HG03457 (cell line): ENCODE results near the gene ABHD5.

Experiments
- ATAC-seq: cut with Tn5 transposase; IDR thresholded peaks from one replicate; pipeline ENCODE4 v1.9.1; 2021; ENCODE audit warnings: moderate number of reproducible peaks; ENCODE audit not compliant: unreplicated experiment

Gene ABHD5

DNA sequence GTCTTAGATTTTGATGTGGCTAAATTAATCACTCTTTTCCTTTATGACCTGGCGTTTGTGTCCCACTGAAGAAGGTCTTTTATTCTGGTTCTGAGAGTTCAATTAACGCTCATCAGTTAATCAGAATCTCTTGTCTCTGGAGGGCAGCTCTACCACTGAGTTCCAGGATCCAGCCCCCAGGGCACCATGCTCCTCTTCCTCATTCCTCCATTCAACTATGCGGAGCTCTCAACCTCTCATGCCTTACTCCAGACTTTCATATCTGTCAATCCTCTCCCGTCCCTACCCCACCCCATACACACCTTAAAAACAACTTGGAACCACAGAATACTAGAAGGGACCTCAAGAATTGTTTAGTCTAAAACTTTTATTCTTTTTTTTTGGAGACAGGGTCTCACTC lies 4.8 kb upstream of the ABHD5 start:
- ATAC-seq = no peak

DNA sequence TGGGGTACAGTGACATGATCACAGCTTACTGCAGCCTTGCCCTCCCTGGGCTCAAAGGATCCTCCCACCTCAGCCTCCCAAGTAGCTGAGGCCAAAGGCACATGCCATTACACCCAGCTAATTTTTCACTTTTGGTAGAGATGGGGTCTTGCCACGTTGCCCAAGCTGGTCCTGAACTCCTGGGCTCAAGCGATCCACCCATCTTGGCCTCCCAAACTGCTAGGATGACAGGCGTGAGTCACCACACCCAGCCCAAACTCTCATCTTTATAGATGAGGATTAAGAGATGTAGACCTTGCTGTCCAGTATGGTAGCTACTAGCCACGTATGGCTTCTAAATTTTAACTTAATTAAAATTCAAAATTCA lies 4.4 kb upstream of the ABHD5 start:
- no peak for ATAC-seq

DNA sequence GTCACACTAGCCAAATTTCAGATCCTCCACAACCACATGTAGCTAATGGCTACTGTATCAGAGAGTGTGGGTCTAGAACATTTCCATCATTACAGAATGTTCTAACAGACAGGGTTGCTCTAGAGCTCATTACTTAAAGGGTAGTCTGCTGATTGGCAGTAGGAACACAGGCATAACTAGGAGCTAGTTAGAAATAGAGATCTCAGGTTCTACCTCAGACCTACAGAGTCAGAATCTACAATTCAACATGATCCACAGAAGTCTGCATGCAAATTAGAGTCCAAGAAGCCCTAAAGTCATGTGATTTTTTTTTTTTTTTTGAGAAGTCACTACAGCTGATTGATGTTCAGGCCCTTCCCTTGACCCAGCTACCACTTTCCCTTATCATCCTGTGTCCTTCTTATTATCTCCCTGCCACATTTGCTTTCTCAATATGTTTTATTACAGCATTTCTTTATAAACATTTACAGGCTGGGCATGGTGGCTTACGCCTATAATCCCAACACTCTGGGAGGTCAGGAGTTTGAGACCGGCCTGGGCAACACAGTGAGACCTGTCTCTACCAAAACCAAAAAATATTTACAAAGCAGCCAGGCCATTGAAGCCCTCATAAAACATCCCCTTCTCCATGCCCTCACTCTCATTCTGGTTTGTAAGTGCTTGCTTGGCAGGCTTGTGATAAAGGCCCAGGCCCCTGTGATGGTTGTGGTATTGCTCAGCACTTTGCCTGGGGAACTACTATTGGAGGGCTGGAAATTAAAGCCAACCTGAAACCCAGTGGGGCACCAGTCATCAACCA lies 3.8 kb upstream of the ABHD5 start:
- ATAC-seq = no peak

DNA sequence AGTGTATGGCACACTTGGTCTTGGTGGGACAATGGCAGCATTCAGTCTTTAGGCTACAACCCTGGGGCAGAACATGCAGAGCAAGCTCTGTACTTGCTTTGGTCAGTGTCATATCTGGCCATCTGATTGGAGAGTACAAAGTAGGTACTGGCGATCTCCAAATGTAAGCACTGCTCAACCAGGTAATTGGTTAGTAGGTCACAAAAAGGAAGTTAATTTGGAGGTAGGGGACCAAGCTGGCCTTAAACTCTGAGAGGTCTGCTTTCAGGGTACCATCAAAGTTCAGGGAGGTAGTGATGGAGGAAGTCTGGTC lies 3.3 kb upstream of the ABHD5 start:
- no peak for ATAC-seq

DNA sequence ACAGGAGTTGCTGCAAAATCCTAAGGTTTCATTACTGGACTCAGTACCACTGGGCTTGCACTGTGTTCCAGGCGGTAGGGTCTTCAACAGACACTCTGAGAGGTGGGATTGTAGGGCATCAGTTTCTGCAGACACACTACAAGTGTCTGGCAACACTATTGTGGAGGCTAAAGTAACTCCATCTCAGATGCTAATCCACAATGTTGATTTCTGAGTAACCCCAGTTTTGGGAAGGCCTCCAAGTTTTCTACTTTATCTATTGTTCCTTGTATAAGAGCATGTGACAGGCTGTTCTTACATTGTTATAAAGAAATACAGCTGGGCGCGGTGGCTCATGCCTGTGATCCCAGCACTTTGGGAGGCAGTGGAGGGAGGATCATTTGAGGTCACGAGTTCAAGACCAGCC lies 2.5 kb upstream of the ABHD5 start:
- ATAC-seq = no peak

DNA sequence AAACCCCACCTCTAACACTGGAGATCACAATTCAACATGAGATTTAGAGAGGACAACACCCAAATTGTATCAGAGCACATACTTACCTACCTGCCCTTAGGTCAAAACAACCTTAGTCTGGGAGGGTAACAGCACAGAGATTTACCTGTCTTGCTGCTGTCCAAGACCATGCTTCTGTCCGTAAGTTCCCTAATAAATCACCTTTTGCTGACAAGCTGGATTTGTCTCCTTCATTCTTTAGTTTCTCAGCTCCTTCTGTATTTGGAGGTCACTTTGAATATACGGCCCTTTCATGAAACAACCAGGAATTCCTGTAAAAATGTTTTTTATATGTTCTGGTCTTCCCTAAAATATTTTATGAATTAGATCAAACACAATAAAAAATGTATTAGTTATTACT lies 1.6 kb upstream of the ABHD5 start:
- no peak for ATAC-seq

DNA sequence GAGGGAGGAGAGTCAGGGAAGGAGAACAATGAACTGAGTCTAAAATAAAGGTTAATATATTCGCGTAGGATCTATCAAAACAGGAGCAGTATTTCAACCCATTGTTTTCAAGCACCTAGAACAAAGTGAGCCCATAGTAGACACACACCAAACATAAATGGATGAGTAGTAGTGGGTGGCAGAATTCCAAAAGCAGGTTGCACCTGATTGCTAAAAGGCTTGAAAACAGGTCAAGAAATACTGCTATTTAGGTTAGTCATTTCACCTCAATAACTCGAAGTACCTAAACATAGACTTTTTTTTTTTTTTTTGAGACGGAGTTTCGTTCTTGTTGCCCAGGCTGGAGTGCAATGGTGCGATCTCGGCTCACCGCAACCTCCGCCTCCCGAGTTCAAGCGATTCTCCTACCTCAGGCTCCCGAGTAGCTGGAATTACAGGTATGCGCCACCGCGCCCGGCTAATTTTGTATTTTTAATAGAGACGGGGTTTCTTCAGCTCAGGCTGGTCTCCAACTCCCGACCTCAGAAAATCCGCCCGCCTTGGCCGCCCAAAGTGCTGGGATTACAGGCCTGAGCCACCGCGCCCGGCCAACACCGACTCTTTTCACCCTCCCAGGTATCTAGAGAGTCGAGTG lies 855 bp upstream of the ABHD5 start:
- ATAC-seq = no peak

DNA sequence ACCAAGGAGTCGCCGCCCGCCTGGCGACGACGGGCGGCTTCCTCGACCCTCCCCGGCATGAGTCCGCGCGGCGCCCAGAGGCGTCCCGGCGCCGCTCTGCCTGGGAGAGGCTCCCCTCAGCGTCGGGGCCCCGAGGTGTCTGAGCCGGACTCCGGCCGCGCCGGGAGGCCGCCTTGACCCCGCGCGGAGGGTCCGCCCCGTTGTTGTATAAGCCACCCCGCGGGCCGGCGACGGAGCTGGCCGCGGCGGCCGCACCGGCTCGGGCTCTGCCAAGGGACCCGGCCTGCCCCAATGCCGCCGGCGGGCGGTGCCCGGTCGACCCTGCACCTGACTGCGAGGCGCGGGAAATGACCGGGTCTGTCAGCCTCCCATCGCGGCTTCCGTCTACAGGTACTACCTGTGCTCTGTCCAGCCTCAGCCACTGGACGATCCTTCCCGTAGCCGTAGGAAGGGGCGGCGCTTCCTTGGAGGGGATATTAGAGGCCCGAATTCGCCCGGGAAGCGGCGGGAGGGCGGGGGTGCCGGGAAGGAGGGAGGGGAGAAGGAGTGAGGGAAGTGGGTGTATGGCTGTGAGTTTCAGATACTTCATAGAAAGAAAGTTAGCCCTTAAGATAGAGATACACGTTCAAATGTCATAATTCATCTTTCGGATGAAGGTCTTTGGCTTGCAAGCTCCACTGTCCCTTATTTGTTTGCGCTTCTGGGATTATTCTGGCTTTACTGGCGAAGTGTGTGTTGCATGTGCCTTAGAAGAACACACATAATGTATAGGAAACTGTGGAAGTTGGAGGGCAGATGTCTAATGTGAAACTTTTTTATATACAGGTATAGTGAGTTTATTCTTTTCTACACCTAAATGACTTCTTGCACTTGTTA lies 620 bp downstream of the ABHD5 start:
- peak; percentile 15 for ATAC-seq

DNA sequence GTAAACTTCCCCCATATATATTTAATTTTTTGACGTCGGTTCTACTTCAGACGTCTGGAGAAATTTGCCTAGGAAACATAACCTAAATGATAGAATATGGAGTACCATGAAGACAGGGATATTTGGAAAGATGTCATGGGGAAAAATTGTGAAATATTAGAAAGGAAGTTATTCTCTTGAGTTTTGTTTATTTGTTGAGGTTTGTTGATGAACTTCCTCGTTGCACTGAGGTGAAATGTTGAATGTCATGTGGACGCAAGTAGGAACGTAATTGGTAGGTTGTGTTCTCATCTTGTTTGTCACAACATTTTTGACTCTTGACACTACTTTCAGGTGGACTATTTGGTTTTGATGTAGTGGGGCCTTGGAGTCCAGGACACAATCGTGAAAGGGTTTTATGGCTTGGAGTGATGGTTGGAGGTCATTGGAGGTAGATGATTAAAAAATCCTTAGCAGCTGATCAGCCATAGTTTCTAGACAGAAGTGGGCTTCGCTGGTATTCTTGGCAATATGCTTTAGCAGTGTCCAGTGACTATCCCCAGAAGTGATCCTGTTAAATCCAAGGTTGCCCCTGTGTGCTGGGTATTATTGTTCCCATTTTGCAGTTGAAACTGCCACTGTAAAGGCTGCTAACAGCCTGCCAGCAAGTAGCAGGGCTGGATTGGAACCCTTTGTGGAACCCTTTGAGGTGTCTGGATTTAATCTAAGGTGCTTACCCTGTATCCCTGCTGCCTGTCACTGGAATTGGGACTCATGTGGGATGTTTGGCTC lies 1.5 kb downstream of the ABHD5 start:
- ATAC-seq = no peak

DNA sequence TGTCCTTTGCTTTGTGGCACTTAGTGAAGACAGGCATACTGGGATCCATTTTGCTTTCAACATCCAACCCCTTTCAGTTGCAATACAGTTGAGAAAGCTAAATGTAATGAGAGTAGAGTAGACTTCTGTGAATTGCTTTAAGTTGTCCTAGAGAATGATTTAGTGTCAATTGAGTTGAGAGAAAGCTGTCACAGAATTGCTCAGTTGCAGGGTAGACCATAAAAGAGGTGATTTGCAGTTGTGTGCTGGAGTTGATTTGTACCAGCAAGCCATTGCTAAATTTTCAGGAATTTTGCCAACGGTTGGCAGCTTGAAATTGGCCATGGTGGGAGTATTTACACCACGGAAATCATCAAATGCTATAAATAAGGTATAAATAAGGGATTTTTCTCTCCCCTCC lies 2.2 kb downstream of the ABHD5 start:
- no peak for ATAC-seq

DNA sequence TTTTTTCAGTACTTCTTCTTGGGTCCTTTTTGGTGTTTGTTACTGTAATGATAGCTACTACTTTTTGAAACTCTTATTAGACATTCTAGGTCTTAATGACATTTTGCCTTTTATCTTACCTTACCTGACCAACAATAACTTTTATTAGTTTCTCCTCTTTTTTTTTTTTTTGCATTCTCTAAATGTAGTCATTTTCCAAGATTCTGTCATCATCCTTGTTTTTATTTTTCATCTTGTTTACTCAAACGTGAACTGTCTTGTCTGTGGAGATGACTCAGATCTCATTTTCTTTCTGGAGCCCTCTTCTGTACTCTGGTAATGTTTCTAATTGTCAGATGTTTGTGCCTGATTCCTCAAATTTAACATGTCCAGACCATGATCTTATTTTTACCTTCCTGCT lies 2.9 kb downstream of the ABHD5 start:
- no peak for ATAC-seq

DNA sequence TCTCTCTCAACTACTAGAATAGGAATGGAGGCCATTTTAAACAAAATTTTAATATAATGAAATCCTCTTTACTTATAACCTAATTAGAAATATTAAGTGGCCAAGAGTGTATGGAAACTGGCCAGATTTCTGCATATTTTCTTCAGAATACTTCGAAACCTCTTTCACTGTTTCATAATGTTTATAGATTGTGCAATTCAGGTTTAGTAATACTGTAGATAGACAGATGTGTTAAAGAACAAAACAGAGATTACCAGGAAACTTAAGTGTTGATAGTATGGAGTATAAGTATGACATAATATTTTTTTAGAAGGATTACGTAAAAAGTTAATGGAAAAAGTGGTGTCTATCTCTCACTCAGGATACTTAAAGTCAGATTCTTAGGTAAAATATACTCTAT lies 4.7 kb downstream of the ABHD5 start:
- ATAC-seq = no peak

DNA sequence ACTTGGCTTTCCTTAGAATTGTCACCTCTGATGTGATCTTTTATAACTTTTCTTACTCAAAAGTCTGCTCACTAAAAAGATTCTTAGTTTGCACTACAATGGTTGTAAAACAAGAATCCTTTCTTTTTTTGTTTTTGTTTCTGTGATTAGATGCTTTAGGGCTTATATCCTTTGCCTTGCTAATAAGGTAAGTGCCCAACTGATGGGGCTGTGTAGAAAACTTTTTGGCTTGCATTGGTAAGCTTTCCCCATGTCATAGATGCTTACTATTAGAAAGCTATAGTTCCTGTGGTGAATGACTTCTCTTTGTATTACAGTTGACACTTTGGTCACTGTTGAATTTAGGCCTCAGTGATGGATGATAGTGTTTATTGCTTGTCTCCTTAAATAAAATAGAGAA lies 5.1 kb downstream of the ABHD5 start:
- no peak for ATAC-seq

DNA sequence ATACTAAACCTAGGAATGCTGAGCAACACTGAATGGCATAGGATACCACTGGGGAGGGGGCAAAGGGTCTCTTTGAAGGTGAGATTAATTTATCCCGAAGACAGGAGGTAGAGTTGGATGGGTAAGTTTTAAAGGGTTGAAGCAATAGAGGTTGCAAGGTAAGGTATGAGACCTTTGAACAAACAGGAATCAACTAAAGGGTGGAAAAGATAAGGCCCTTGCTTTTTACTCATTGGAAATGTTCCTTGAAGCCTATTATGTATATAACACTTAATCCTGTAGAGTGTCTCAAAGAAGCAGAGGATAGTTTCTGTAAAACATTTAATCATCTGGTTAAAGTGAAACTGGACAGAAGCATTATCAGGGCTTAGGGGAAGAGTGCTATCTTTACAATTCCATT lies 5.7 kb downstream of the ABHD5 start:
- no peak for ATAC-seq

DNA sequence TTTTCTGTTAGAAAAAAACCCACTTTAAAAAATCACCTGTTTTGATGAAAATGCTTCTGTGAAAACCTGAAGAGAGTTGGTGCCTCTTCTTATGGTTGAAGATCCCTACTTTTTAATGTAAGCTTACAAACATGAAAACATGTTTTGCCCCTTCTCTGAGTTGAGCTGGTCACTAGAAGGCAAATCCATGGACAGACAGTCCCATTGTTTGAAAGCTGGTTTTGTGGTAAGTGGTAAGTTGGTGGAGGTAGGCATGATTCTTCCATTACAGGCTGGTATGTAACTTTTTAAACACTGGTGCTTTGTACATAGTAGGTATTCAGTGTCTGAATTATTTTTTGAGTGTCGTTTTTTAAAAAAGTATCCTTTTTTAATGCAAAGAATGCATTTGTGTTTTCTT lies 6.1 kb downstream of the ABHD5 start:
- no peak for ATAC-seq

DNA sequence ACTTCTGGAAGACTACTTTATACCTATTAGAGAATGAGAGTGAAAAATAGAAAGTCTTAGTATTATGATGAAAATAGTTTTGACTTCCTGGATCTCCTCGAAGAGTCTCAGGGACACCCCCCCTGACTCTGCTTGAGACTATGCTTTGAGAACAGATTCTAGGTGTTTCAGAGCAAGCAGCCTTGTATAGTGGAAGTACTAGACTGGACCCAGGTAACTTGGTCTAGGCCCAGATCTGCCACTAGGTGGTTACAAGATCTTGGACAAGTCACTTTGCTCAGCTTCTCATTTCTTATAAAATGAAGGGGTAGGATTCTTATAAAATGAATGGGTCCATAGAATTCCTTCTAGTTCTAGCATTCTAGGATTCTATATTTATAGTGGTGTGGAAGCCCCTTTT lies 9.1 kb downstream of the ABHD5 start:
- peak; percentile 54 for ATAC-seq

DNA sequence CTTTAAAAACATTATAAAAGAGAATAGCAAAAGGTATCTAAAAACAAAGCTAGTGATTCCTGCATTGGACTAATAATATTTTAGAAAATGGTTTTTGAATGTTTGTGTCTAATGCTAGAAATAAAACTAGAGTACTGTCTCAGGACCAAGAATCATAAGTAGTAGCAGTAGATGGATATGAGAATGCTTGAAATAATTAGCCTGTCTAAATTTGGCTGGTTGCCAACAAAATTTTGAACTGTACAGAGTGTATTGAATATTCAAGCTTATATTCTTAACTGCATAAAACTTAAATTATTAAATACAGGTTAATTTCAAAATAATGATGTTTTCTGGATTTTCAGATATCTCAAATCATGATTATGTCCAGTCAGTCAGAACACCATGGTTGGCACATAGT lies 14.0 kb downstream of the ABHD5 start:
- no peak for ATAC-seq

DNA sequence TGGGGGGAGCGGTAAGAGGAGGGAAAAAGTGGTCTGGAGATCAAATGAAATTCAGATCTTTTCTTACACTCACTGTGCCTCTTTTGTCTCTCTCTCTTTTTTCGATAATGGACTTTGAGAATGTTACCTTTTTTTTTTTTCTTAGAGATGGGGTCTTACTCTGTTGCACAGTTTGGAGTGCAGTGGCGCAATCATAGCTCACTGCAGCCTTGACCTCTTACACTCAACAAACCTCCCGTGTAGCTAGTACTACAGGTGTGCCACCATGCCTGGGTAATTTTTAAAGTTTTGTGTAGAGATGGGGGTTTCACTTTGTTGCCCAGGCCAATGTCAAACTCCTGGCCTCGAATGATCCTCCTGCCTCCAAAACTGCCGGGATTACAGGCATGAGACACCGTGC lies 15.6 kb downstream of the ABHD5 start:
- ATAC-seq = no peak

DNA sequence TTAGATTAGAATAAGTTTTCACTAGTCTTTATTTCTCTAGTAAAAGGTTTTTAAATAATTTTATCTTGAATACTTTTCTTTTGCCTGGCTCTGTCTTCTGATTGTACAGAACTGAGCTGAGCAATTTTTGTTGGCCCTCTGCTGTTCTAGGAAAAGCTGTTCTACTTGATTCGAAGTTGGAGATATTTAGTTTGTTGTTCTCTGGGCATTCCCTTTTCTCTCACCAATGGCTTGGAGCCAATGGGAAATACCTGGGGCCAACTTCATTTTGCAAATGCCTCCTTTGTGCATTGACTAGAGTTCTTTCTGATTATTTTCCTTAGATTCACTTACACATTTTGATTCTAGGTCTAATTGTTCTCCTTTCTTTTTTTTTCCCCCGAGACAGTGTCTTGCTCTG lies 16.5 kb downstream of the ABHD5 start:
- no peak for ATAC-seq

DNA sequence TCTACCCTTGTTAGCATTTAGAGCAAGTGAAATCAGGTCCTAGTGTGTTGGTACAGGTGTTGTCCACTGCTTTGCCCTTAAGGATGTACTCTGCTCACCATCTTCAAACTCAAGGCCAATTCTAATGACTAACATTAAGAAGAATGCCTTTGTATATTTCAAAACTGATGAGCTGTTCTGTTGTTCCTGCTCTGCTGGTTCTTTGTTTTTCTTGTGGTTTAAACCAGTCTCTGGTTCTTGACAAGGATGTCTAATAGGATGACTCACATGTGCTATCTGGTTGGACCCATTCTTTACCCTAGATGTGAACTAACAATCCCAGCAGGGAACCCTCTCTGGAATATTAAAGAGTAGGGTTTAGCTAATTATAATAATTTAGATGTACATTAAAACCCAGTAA lies 17.3 kb downstream of the ABHD5 start:
- no peak for ATAC-seq

DNA sequence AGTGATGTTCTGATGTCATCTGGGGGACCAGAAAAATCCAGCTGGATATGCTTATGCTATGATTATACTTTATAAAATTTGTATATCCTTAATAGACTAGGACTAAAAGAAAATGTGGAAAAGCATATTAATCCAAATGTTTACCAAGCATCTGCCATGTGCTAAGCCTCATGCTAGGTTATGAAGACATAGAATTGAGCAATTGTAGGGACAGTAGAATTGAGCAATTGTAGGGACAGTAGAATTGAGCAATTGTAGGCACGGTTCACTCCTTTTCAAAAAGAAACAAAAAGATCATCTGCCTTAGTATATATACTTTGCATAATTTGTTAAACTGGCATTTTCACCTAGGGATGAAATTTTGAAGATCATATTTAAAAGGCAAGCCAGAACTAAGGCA lies 18.3 kb downstream of the ABHD5 start:
- no peak for ATAC-seq
